GM08714 (cell line): ENCODE measurements around the gene SPATA12.

ENCODE experiments used
- H3K4me3 ChIP-seq: fragments of 200-500 bp; sonication (Bioruptor generic); 2 replicates; pipeline ENCODE4 v1.5.1; 2014; ENCODE audit warnings: mild to moderate bottlenecking, low read length, inconsistent platforms
- ZNF274 ChIP-seq: IDR thresholded peaks from 2 replicates; pipeline ENCODE4 v1.6.1; 2012; ENCODE audit warnings: mild to moderate bottlenecking, low read depth, low read length

The SPATA12 gene

GRCh38 chr3:57085211-57085610 lies 24.7 kb downstream of the SPATA12 start:
- no peak for TF ChIP-seq ZNF274
- H3K4me3 ChIP-seq, result no peak overlapping the region

GRCh38 chr3:57086201-57086600 lies 25.7 kb downstream of the SPATA12 start:
- TF ChIP-seq ZNF274, result no peak

GRCh38 chr3:57087361-57088092 lies 27.1 kb downstream of the SPATA12 start:
- no peak overlapping the region for H3K4me3 ChIP-seq
- no peak for TF ChIP-seq ZNF274

More at GRCh38 chr3:57086201-57086600, 25.7 kb downstream of the SPATA12 start:
- H3K4me3 ChIP-seq, result no peak overlapping the region

GRCh38 chr3:57088503-57088902 lies 28.0 kb downstream of the SPATA12 start:
- H3K4me3 ChIP-seq, result no peak overlapping the region
- no peak for TF ChIP-seq ZNF274

GRCh38 chr3:57089043-57089442 lies 28.6 kb downstream of the SPATA12 start:
- TF ChIP-seq ZNF274, result no peak
- H3K4me3 ChIP-seq, result no peak overlapping the region

- no peak overlapping the region for H3K4me3 ChIP-seq
- no peak for TF ChIP-seq ZNF274
Measured at GRCh38 chr3:57091521-57092273, 31.2 kb downstream of the SPATA12 start.

GRCh38 chr3:57093489-57093888 lies 33.0 kb downstream of the SPATA12 start:
- no peak overlapping the region for H3K4me3 ChIP-seq
- TF ChIP-seq ZNF274, result no peak

- TF ChIP-seq ZNF274, result no peak
- H3K4me3 ChIP-seq, result no peak overlapping the region
Measured at GRCh38 chr3:57093971-57094535, 33.6 kb downstream of the SPATA12 start.

GRCh38 chr3:57094575-57094974 lies 34.1 kb downstream of the SPATA12 start:
- TF ChIP-seq ZNF274, result no peak
- H3K4me3 ChIP-seq, result no peak overlapping the region

GRCh38 chr3:57095363-57095762 lies 34.9 kb downstream of the SPATA12 start:
- no peak overlapping the region for H3K4me3 ChIP-seq
- no peak for TF ChIP-seq ZNF274

- no peak for TF ChIP-seq ZNF274
- H3K4me3 ChIP-seq, result no peak overlapping the region
Measured at GRCh38 chr3:57097536-57097935, 37.1 kb downstream of the SPATA12 start.

- TF ChIP-seq ZNF274, result no peak
- no peak overlapping the region for H3K4me3 ChIP-seq
Measured at GRCh38 chr3:57098418-57099310, 38.2 kb downstream of the SPATA12 start.

GRCh38 chr3:57100046-57100695 lies 39.7 kb downstream of the SPATA12 start:
- TF ChIP-seq ZNF274, result no peak
- no peak overlapping the region for H3K4me3 ChIP-seq
